ENCODE data around the gene IER3.

IER3 gene

DNA sequence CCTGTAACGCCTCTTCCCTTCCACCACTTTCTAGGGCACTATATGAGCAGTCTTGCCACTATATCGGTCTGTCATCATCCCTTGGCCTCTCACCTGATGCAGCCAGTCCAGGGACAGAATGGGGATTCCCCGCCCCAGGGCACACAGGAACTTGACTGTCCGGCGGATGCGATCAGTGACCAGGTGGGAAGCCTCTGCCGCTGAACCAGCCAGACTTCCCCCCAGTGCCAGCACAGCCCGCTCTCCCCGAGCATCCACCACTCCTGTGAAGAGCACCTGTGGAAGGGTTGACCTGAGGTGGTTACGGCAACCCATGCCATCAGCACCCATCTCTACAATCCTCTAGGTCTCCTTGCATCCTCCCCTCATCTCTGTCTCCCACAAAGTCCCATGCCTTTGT is 41.3 kb downstream of the IER3 start:
- DNase-seq: no peak

DNA sequence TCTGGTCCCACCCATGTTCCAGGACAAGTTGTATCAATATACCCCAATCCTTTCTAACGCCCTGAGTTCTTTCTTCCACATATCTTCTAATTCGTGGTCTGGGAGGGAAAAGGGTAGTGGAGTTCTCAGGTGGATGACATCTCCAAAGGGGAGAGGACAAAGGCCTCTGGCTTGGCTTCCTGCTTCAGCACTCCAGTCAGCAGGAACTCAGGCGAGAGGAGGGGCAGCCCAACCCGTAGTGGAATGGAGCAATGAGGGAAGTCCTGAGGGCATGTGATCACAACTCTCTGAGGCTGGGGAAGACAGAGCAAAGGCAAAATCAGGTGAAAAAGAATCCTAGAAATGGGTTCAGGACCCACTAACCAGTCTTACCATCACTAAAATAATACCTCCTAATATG is 44.0 kb downstream of the IER3 start:
- DNase-seq: peak; percentile 65 to 81 (median 77)

DNA sequence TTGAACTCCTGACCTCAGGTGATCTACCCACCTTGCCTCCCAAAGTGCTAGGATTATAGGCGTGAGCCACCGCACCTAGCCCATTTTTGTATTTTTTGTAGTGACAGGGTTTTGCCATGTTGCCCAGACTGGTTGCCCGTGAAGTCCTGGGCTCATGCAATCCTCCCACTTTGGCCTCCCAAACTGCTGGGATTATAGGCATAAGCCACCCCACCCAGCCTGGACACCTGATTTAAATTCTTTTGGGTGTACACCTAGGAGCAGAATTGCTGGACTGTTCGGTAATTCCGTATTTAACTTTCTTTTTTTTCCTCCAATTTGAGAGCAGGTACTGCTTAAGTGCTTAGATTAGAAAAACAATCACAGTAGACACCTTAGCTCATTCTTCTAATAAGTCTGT is 47.9 kb downstream of the IER3 start:
- DNase-seq: no peak

Data from suppressor macrophage treated with lipopolysaccharide for 1 hour (primary cell).